WTC11 (cell line): ENCODE measurements around the gene PTGER1. TPM values are rescaled to one million over a fixed set of nuclear protein-coding genes. Genes with fewer than 3 reads are reported as not detected.

Source experiments
- ATAC-seq: fragments of 200-7000 bp; cut with Tn5 transposase; 2 replicates; pipeline ENCODE4 v1.10.0; 2021; ENCODE audit warnings: mild to moderate bottlenecking, moderate library complexity
- CTCF ChIA-PET: fragments of 300-600 bp; sonication (Branson Sonifier 250); formaldehyde crosslinking; loops from one replicate; lab custom pipeline; 2021; ENCODE audit warnings: antibody characterized with exemption; lab: Charles Lee
- POLR2A ChIA-PET: fragments of 350-600 bp; sonication (Branson Sonifier 250); formaldehyde crosslinking; loops from one replicate; lab custom pipeline; 2021; ENCODE audit warnings: antibody characterized with exemption; lab: Charles Lee
- DNase-seq: peaks from one replicate; pipeline ENCODE4 v3.0.0; 2021; ENCODE audit warnings: low spot score
- H3K27ac Mint-ChIP-seq: 2 replicates; pipeline ENCODE4 v1.8.0; 2021; ENCODE audit warnings: mixed read lengths
- H3K27me3 Mint-ChIP-seq: 2 replicates; pipeline ENCODE4 v1.8.0; 2021; ENCODE audit warnings: low read depth, mild to moderate bottlenecking, moderate library complexity, mixed read lengths
- H3K36me3 Mint-ChIP-seq: 2 replicates; pipeline ENCODE4 v1.8.0; 2021; ENCODE audit warnings: mixed read lengths
- H3K4me1 Mint-ChIP-seq: 2 replicates; pipeline ENCODE4 v1.8.0; 2022; ENCODE audit warnings: mixed read lengths
- H3K4me3 Mint-ChIP-seq: 2 replicates; pipeline ENCODE4 v1.8.0; 2021; ENCODE audit warnings: mild to moderate bottlenecking, moderate library complexity, mixed read lengths
- H3K9me3 Mint-ChIP-seq: 2 replicates; pipeline ENCODE4 v1.8.0; 2021; ENCODE audit warnings: mixed read lengths
- CBFB ChIP-seq: sonication (generic); formaldehyde crosslinking; IDR thresholded peaks from 2 replicates; pipeline ENCODE4 v1.8.1; 2022; ENCODE audit warnings: mild to moderate bottlenecking, low read depth, missing genetic modification reagents
- FOXJ3 ChIP-seq: sonication (generic); formaldehyde crosslinking; IDR thresholded peaks from 2 replicates; pipeline ENCODE4 v1.9.0; 2021; ENCODE audit warnings: missing genetic modification reagents, mild to moderate bottlenecking, borderline replicate concordance
- FOXK1 ChIP-seq: sonication (generic); formaldehyde crosslinking; IDR thresholded peaks from 2 replicates; pipeline ENCODE4 v1.8.0; 2022; ENCODE audit warnings: mild to moderate bottlenecking, moderate library complexity, missing genetic modification reagents
- FOXP1 ChIP-seq: sonication (generic); formaldehyde crosslinking; IDR thresholded peaks from 2 replicates; pipeline ENCODE4 v1.8.0; 2022; ENCODE audit warnings: missing genetic modification reagents, mild to moderate bottlenecking, moderate library complexity, borderline replicate concordance
- GTF2I ChIP-seq: fragments of 250-450 bp; sonication (Bioruptor Pico); conservative IDR thresholded peaks from 2 replicates; pipeline ENCODE4 v1.4.0; 2021; ENCODE audit warnings: mild to moderate bottlenecking
- JAZF1 ChIP-seq: fragments of 250-450 bp; sonication (Bioruptor Pico); IDR thresholded peaks from 2 replicates; pipeline ENCODE4 v1.9.0; 2021; ENCODE audit warnings: moderate library complexity, mild to moderate bottlenecking, inconsistent platforms
- KAT7 ChIP-seq: sonication (generic); formaldehyde crosslinking; IDR thresholded peaks from 2 replicates; pipeline ENCODE4 v1.8.1; 2023; ENCODE audit warnings: missing genetic modification reagents, mild to moderate bottlenecking, borderline replicate concordance
- MXD4 ChIP-seq: fragments of 250-450 bp; sonication (Bioruptor Pico); IDR thresholded peaks from 2 replicates; pipeline ENCODE4 v1.8.0; 2021; ENCODE audit warnings: mild to moderate bottlenecking, moderate library complexity, borderline replicate concordance
- NFATC4 ChIP-seq: fragments of 250-450 bp; sonication (Bioruptor Pico); IDR thresholded peaks from 2 replicates; pipeline ENCODE4 v1.9.0; 2021; ENCODE audit warnings: mild to moderate bottlenecking
- NFE2L1 ChIP-seq: sonication (generic); formaldehyde crosslinking; IDR thresholded peaks from 2 replicates; pipeline ENCODE4 v1.8.1; 2023; ENCODE audit warnings: missing genetic modification reagents
- NR2C2 ChIP-seq: sonication (generic); formaldehyde crosslinking; IDR thresholded peaks from 2 replicates; pipeline ENCODE4 v1.8.0; 2022; ENCODE audit warnings: mild to moderate bottlenecking, missing genetic modification reagents
- PRRX2 ChIP-seq: fragments of 250-450 bp; sonication (Bioruptor Pico); IDR thresholded peaks from 2 replicates; pipeline ENCODE4 v1.8.0; 2021; ENCODE audit warnings: mild to moderate bottlenecking
- RELA ChIP-seq: sonication (generic); formaldehyde crosslinking; IDR thresholded peaks from 2 replicates; pipeline ENCODE4 v1.8.1; 2022; ENCODE audit warnings: missing genetic modification reagents, mild to moderate bottlenecking, borderline replicate concordance
- STAT6 ChIP-seq: sonication (generic); formaldehyde crosslinking; conservative IDR thresholded peaks from 2 replicates; pipeline ENCODE4 v1.8.1; 2023; ENCODE audit warnings: mild to moderate bottlenecking, low read depth, missing genetic modification reagents, moderate library complexity
- ZNF121 ChIP-seq: sonication (generic); formaldehyde crosslinking; IDR thresholded peaks from 2 replicates; pipeline ENCODE4 v1.8.0; 2023; ENCODE audit warnings: missing genetic modification reagents
- ZNF263 ChIP-seq: sonication (generic); formaldehyde crosslinking; IDR thresholded peaks from 2 replicates; pipeline ENCODE4 v1.8.1; 2022; ENCODE audit warnings: low read depth, mild to moderate bottlenecking, moderate library complexity, missing genetic modification reagents
- ZNF281 ChIP-seq: sonication (generic); formaldehyde crosslinking; IDR thresholded peaks from 2 replicates; pipeline ENCODE4 v1.8.0; 2023; ENCODE audit warnings: mild to moderate bottlenecking, missing genetic modification reagents
- ZNF512 ChIP-seq: sonication (generic); formaldehyde crosslinking; IDR thresholded peaks from 2 replicates; pipeline ENCODE4 v1.8.1; 2022; ENCODE audit warnings: missing genetic modification reagents, borderline replicate concordance
- ZSCAN18 ChIP-seq: fragments of 250-450 bp; sonication (Bioruptor Pico); IDR thresholded peaks from 2 replicates; pipeline ENCODE4 v2.1.2; 2022; ENCODE audit warnings: mild to moderate bottlenecking, moderate library complexity
- total RNA-seq: library from RNA; stranded (reverse); gene quantifications from 3 replicates; pipeline ENCODE4 v1.2.3, GENCODE V29; 2021
- TF ChIP-seq, protein P1 (sequence below): sonication (generic); formaldehyde crosslinking; IDR thresholded peaks from 2 replicates; pipeline ENCODE4 v1.8.1; 2023; ENCODE audit warnings: mild to moderate bottlenecking, missing genetic modification reagents
- TF ChIP-seq, protein P2 (sequence below): sonication (generic); formaldehyde crosslinking; IDR thresholded peaks from 2 replicates; pipeline ENCODE4 v1.8.1; 2023; ENCODE audit warnings: mild to moderate bottlenecking, missing genetic modification reagents
- TF ChIP-seq, protein P3 (sequence below): sonication (generic); formaldehyde crosslinking; IDR thresholded peaks from 2 replicates; pipeline ENCODE4 v1.8.0; 2022; ENCODE audit warnings: mild to moderate bottlenecking, missing genetic modification reagents

PTGER1 gene
- total RNA-seq, 1 experiment from 2014 or later: 0.68 TPM

- TF ChIP-seq, protein P1, sequence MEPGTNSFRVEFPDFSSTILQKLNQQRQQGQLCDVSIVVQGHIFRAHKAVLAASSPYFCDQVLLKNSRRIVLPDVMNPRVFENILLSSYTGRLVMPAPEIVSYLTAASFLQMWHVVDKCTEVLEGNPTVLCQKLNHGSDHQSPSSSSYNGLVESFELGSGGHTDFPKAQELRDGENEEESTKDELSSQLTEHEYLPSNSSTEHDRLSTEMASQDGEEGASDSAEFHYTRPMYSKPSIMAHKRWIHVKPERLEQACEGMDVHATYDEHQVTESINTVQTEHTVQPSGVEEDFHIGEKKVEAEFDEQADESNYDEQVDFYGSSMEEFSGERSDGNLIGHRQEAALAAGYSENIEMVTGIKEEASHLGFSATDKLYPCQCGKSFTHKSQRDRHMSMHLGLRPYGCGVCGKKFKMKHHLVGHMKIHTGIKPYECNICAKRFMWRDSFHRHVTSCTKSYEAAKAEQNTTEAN (CRISPR knock-in tag): no peak
- TF ChIP-seq JAZF1 (CRISPR knock-in tag) (no peak), ZNF281 (CRISPR knock-in tag) (no peak)
- TF ChIP-seq, protein P2, sequence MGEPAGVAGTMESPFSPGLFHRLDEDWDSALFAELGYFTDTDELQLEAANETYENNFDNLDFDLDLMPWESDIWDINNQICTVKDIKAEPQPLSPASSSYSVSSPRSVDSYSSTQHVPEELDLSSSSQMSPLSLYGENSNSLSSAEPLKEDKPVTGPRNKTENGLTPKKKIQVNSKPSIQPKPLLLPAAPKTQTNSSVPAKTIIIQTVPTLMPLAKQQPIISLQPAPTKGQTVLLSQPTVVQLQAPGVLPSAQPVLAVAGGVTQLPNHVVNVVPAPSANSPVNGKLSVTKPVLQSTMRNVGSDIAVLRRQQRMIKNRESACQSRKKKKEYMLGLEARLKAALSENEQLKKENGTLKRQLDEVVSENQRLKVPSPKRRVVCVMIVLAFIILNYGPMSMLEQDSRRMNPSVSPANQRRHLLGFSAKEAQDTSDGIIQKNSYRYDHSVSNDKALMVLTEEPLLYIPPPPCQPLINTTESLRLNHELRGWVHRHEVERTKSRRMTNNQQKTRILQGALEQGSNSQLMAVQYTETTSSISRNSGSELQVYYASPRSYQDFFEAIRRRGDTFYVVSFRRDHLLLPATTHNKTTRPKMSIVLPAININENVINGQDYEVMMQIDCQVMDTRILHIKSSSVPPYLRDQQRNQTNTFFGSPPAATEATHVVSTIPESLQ: no peak
Observed at GRCh38 chr19:14512406-14512961, 37.3 kb upstream of the PTGER1 start (continued).

- ATAC-seq (no peak), DNase-seq (no peak)
- Mint-ChIP-seq H3K27me3 (no peaks in the 10 kb centered on the region), H3K27ac (no peak overlapping the region), H3K4me3 (no peak overlapping the region), H3K36me3 (peaks cover 18% of the 10 kb centered on the region), H3K4me1 (peaks cover 9% of the 10 kb centered on the region), H3K9me3 (no peaks in the 10 kb centered on the region)
- ChIA-PET CTCF (interaction anchor here (3.4 kb wide), 1 partner anchor 31 kb away, joined by 16 read pairs; no protein-coding TSS in a partner anchor), POLR2A (no interaction called here)
- TF ChIP-seq CBFB (CRISPR knock-in tag): no peak
- TF ChIP-seq NFATC4 (CRISPR knock-in tag): no peak
- TF ChIP-seq GTF2I (CRISPR knock-in tag): no peak
- TF ChIP-seq ZNF512: no peak
- TF ChIP-seq, protein P3, sequence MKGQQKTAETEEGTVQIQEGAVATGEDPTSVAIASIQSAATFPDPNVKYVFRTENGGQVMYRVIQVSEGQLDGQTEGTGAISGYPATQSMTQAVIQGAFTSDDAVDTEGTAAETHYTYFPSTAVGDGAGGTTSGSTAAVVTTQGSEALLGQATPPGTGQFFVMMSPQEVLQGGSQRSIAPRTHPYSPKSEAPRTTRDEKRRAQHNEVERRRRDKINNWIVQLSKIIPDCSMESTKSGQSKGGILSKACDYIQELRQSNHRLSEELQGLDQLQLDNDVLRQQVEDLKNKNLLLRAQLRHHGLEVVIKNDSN (CRISPR knock-in tag): no peak
- TF ChIP-seq FOXJ3 (CRISPR knock-in tag): no peak
- TF ChIP-seq STAT6 (CRISPR knock-in tag): no peak
- no peak for TF ChIP-seq ZNF121
- no peak for TF ChIP-seq KAT7 (CRISPR knock-in tag)
- TF ChIP-seq MXD4 (CRISPR knock-in tag): no peak
- no peak for TF ChIP-seq FOXP1 (CRISPR knock-in tag)
- no peak for TF ChIP-seq PRRX2 (CRISPR knock-in tag)
- TF ChIP-seq ZSCAN18 (CRISPR knock-in tag): no peak
- TF ChIP-seq ZNF263 (CRISPR knock-in tag): no peak
- TF ChIP-seq FOXK1: no peak
- no peak for TF ChIP-seq NR2C2
- TF ChIP-seq RELA: no peak
- no peak for TF ChIP-seq NFE2L1 (CRISPR knock-in tag)
Observed at GRCh38 chr19:14511229-14511593, 36.1 kb upstream of the PTGER1 start.
